SK-N-SH treated with all-trans-retinoic acid at 6 μM for 48 hours (cell line): ENCODE results near the gene SERPINA12.

ENCODE experiments used
- ATAC-seq: fragments of 200-7000 bp; cut with Tn5 transposase; 3 replicates; pipeline ENCODE4 v1.9.1; 2020; ENCODE audit warnings: mild to moderate bottlenecking, moderate library complexity
- ARNTL ChIP-seq: fragments of 450-650 bp; formaldehyde crosslinking; IDR thresholded peaks from 2 replicates; pipeline ENCODE4 v1.5.0; 2020; ENCODE audit warnings: low read depth, mild to moderate bottlenecking, moderate library complexity, borderline replicate concordance
- CSDC2 ChIP-seq: fragments of 250-450 bp; sonication (Bioruptor Pico); IDR thresholded peaks from 2 replicates; pipeline ENCODE4 v1.5.0; 2020; ENCODE audit warnings: mild to moderate bottlenecking, moderate library complexity
- CSRNP3 ChIP-seq: fragments of 250-450 bp; sonication (Bioruptor Pico); IDR thresholded peaks from 2 replicates; pipeline ENCODE4 v1.5.1; 2021; ENCODE audit warnings: mild to moderate bottlenecking, moderate library complexity
- ESRRG ChIP-seq: fragments of 250-450 bp; sonication (Bioruptor Pico); IDR thresholded peaks from 2 replicates; pipeline ENCODE4 v1.6.1; 2021; ENCODE audit warnings: mild to moderate bottlenecking
- GLIS3 ChIP-seq: fragments of 250-450 bp; sonication (Bioruptor Pico); IDR thresholded peaks from 2 replicates; pipeline ENCODE4 v1.5.0; 2020; ENCODE audit warnings: mild to moderate bottlenecking, moderate library complexity
- ISL1 ChIP-seq: fragments of 250-450 bp; sonication (Bioruptor Pico); IDR thresholded peaks from 2 replicates; pipeline ENCODE4 v2.1.2; 2022; ENCODE audit warnings: mild to moderate bottlenecking, moderate library complexity
- OSR1 ChIP-seq: fragments of 250-450 bp; sonication (Bioruptor Pico); IDR thresholded peaks from 2 replicates; pipeline ENCODE4 v1.8.0; 2022; ENCODE audit warnings: moderate library complexity, mild to moderate bottlenecking, inconsistent platforms
- PATZ1 ChIP-seq: fragments of 250-450 bp; sonication (Bioruptor Pico); IDR thresholded peaks from 2 replicates; pipeline ENCODE4 v1.8.0; 2020; ENCODE audit warnings: mild to moderate bottlenecking, moderate library complexity, borderline replicate concordance
- POU6F1 ChIP-seq: fragments of 250-450 bp; sonication (Bioruptor Pico); IDR thresholded peaks from 2 replicates; pipeline ENCODE4 v1.8.0; 2021; ENCODE audit warnings: low read depth, mild to moderate bottlenecking, moderate library complexity, borderline replicate concordance
- PPARA ChIP-seq: fragments of 250-450 bp; sonication (Bioruptor Pico); IDR thresholded peaks from 2 replicates; pipeline ENCODE4 v1.5.0; 2020; ENCODE audit warnings: mild to moderate bottlenecking, borderline replicate concordance
- RARB ChIP-seq: fragments of 250-450 bp; sonication (Bioruptor Pico); IDR thresholded peaks from 2 replicates; pipeline ENCODE4 v1.8.0; 2021; ENCODE audit warnings: mild to moderate bottlenecking, moderate library complexity
- SNAI2 ChIP-seq: fragments of 250-450 bp; sonication (Bioruptor Pico); IDR thresholded peaks from 2 replicates; pipeline ENCODE4 v1.5.0; 2020; ENCODE audit warnings: mild to moderate bottlenecking, moderate library complexity
- TCF4 ChIP-seq: fragments of 250-450 bp; sonication (Bioruptor Pico); IDR thresholded peaks from 2 replicates; pipeline ENCODE4 v1.8.0; 2021; ENCODE audit warnings: mild to moderate bottlenecking, moderate library complexity, borderline replicate concordance
- TOX ChIP-seq: fragments of 250-450 bp; sonication (Bioruptor Pico); IDR thresholded peaks from 2 replicates; pipeline ENCODE4 v1.8.0; 2021; ENCODE audit warnings: mild to moderate bottlenecking, moderate library complexity, borderline replicate concordance
- TSHZ2 ChIP-seq: fragments of 250-450 bp; sonication (Bioruptor Pico); IDR thresholded peaks from 2 replicates; pipeline ENCODE4 v1.5.0; 2020; ENCODE audit warnings: mild to moderate bottlenecking, moderate library complexity
- ZFP3 ChIP-seq: fragments of 250-450 bp; sonication (Bioruptor Pico); IDR thresholded peaks from 2 replicates; pipeline ENCODE4 v1.5.0; 2020; ENCODE audit warnings: mild to moderate bottlenecking, moderate library complexity
- ZFP30 ChIP-seq: fragments of 450-650 bp; formaldehyde crosslinking; IDR thresholded peaks from 2 replicates; pipeline ENCODE4 v1.5.0; 2022; ENCODE audit warnings: mild to moderate bottlenecking, moderate library complexity
- ZNF565 ChIP-seq: fragments of 450-650 bp; formaldehyde crosslinking; conservative IDR thresholded peaks from 2 replicates; pipeline ENCODE4 v1.5.0; 2020; ENCODE audit warnings: low read depth, mild to moderate bottlenecking, moderate library complexity
- ZNF70 ChIP-seq: fragments of 450-650 bp; formaldehyde crosslinking; IDR thresholded peaks from 2 replicates; pipeline ENCODE4 v1.5.0; 2020; ENCODE audit warnings: mild to moderate bottlenecking, moderate library complexity
- ZNF8 ChIP-seq: fragments of 450-650 bp; formaldehyde crosslinking; IDR thresholded peaks from 2 replicates; pipeline ENCODE4 v1.5.0; 2020; ENCODE audit warnings: mild to moderate bottlenecking, moderate library complexity

SERPINA12 gene

GRCh38 chr14:94474581-94475031 lies 34.7 kb downstream of the SERPINA12 start:
- no peak for ATAC-seq
- TF ChIP-seq CSRNP3 (CRISPR knock-in tag) = no peak

GRCh38 chr14:94473666-94474410 lies 35.4 kb downstream of the SERPINA12 start:
- TF ChIP-seq ZNF8 (no peak), TCF4 (no peak), OSR1 (CRISPR knock-in tag) (no peak), ARNTL (CRISPR knock-in tag) (no peak), CSRNP3 (CRISPR knock-in tag) (no peak), ZNF565 (no peak), ZFP30 (CRISPR knock-in tag) (no peak), PPARA (CRISPR knock-in tag) (no peak)
- TF ChIP-seq, all 23 proteins: peak for 0
- ATAC-seq = no peak

- ATAC-seq = no peak
- TF ChIP-seq ZFP3 (CRISPR knock-in tag) (no peak), ARNTL (CRISPR knock-in tag) (no peak), SNAI2 (CRISPR knock-in tag) (no peak), PPARA (CRISPR knock-in tag) (no peak), ISL1 (CRISPR knock-in tag) (no peak), ZNF8 (no peak), ZNF565 (no peak), TSHZ2 (no peak), GLIS3 (CRISPR knock-in tag) (no peak), OSR1 (CRISPR knock-in tag) (no peak), POU6F1 (CRISPR knock-in tag) (no peak), CSDC2 (CRISPR knock-in tag) (no peak), TCF4 (no peak), ZNF70 (CRISPR knock-in tag) (no peak), RARB (CRISPR knock-in tag) (no peak), TOX (CRISPR knock-in tag) (no peak), PATZ1 (no peak), CSRNP3 (CRISPR knock-in tag) (no peak), ZFP30 (CRISPR knock-in tag) (no peak), ESRRG (CRISPR knock-in tag) (no peak)
- TF ChIP-seq, all 23 proteins: peak for 0
These were observed 36.4 kb downstream of the SERPINA12 start for GRCh38 chr14:94472842-94473241.
